ENCODE results near the gene RNF225.

The RNF225 gene

GRCh38 chr19:58397533-58398037 is 2.1 kb downstream of the RNF225 start:
- TF ChIP-seq, protein P1, sequence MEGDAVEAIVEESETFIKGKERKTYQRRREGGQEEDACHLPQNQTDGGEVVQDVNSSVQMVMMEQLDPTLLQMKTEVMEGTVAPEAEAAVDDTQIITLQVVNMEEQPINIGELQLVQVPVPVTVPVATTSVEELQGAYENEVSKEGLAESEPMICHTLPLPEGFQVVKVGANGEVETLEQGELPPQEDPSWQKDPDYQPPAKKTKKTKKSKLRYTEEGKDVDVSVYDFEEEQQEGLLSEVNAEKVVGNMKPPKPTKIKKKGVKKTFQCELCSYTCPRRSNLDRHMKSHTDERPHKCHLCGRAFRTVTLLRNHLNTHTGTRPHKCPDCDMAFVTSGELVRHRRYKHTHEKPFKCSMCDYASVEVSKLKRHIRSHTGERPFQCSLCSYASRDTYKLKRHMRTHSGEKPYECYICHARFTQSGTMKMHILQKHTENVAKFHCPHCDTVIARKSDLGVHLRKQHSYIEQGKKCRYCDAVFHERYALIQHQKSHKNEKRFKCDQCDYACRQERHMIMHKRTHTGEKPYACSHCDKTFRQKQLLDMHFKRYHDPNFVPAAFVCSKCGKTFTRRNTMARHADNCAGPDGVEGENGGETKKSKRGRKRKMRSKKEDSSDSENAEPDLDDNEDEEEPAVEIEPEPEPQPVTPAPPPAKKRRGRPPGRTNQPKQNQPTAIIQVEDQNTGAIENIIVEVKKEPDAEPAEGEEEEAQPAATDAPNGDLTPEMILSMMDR (IDR thresholded peaks at IDR 0.05), result no peak

GRCh38 chr19:58398087-58398486 is 2.6 kb downstream of the RNF225 start:
- TF ChIP-seq, protein P1 (IDR thresholded peaks at IDR 0.05), result no peak

DNA sequence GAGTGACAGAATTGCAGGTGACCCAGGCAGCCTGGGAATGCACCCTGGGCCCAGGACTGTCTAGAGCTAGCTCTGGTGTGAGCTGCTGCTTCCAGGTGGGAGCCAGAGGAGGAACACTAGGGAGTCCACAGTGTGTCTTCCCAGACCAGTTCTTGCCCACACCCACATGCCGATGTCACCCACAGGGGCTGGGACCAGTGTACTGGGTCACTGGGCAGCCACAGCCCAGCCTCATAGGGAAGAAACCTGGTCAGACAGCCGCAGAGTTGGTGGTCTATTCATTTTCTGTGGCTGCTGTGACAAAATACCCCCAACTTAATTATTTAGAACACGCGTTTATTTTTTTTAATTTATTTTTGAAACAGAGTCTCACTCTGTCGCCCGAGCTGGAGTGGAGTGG is 3.1 kb downstream of the RNF225 start:
- TF ChIP-seq, protein P1 (IDR thresholded peaks at IDR 0.05), result no peak

DNA sequence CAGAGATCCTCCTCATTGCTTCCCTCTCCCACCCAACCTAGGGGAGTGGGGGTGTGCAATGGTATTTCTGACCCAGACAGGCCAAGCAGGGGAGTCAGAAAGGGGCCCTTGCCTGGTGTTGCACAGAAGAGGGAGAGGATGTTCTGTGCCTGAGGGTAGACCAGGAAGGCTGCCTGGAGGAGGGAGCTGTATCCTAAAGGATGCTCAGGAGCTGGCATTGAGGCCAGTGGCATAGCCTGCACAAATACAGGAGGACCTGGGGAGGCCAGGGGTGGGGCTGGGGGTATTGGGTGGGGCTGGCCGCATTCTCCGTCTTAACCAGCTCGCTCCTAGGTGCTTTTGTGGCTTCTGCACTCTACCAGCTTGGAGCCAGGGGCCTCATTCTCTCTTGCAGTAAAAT is 4.4 kb downstream of the RNF225 start:
- TF ChIP-seq, protein P1 (IDR thresholded peaks at IDR 0.05), result no peak

DNA sequence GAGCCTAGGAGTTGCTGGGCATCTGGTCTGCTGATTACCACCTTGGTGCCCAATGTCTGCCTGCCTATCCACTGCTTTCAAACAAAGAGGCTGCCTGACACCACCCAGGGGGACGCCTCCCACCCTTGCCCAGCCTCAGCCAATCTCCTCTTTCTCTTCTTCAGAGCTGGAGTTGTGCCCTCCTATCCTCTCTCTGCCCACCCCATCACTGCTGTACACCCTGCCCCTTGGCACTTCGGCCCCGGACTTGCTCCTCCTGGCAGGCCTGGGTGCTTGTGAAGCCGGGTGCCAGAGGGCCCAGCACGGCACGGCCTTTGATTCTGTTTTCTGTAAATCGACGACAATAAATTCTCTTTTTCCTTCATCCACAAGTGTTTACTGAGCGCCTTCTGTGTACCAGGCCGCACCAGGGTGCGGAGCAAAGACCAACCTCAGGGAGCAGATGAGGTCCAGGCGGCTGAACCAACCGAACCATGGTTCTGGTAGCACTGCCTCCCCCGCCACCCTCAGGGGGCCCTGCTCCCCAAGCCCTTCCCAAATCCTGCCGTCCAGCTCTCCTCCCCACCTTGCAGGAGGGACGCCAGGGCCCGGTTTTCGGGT is 5.0 kb downstream of the RNF225 start:
- TF ChIP-seq, protein P1 (IDR thresholded peaks at IDR 0.05), result no peak

DNA sequence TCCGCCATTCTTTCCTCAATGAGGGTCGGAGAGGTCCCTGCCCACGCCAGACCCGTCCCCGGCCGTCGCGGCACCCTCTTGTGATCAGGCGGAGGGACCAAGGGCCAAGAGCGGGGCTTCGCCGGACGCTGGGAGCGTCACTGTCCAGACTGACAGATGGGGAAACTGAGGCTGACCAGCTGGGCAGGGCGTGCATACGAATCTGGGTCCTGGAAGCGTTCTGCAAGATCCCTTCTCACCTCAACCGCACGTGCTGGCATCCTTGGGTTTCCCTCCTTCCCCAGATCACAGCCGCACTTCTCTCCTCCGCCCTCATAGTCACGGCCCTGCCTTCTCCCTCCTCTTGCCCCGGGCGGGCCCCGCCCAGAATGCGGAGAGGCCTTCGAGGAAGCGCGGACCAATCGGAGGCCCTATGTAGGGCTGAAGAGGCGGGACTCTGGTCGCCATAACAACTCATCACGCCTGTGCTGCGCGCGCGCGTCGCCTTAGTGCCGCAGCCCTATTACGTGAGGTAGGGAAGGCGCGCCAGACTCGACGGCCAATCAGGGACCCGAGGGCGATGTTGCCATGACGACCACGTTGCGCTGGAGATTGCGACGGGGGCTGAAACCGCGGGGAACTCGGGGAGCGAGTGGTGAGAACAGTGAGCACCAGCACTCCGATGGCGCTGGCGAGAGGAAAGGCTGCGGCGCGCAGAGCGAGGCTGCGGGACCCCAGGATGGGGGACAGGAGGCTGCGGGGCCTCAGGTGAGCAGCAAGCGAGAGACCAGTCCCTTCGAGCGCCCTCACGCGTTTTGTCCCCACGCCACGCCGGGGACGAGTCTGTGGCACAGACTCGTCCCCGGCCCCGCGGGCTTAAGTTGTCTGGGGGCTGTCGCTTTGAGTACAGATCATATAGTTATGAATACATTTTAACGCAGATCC is 5.7 kb downstream of the RNF225 start:
- TF ChIP-seq, protein P1 (IDR thresholded peaks at IDR 0.05), result no peak; the same call in 1 of the 2 replicates

DNA sequence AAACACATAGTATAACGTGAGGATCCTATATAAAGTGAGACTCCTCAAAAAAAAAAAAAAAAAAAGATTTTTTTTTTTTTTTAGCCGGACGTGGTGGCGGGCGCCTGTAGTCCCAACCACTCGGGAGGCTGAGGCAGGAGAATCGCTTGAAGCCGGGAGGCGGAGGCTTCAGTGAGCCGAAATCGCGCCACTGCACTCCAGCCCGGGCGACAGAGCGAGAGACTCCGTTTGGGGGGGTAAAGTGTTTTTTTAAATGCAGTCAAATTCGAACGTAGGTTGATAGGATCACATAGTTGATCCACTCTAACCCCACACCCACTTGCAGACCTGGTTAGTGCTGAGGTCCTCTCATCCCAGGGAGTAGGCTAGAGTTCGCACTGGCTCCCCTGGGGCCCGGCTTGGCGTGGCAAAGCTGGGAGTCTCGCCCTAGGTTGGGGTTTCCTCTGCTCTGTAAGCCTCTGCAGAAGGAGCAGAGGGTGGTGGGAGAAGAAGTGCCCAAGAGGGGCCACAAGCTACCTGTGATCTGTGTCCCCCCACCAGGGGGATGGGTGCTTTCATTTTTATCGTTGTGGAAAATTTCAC is 6.5 kb downstream of the RNF225 start:
- TF ChIP-seq, protein P1 (IDR thresholded peaks at IDR 0.05), result no peak

Data from LNCAP (cell line).